SU-DHL-6 (cell line): Measurements from ENCODE around the gene FRMPD1.

Experiments
- H2AFZ ChIP-seq: fragments of 200-600 bp; sonication (generic); 2 replicates; pipeline ENCODE4 v1.6.1; 2014; ENCODE audit warnings: low read depth, mild to moderate bottlenecking, moderate library complexity, mixed read lengths, antibody characterized with exemption, low read length; ENCODE audit not compliant: severe bottlenecking
- H3F3A ChIP-seq: fragments of 200-600 bp; shearing (Covaris generic); 2 replicates; pipeline ENCODE4 v1.6.0; 2016; ENCODE audit warnings: antibody characterized with exemption, mild to moderate bottlenecking; ENCODE audit not compliant: insufficient read depth
- H3K27ac ChIP-seq: fragments of 200-600 bp; sonication (generic); 2 replicates; pipeline ENCODE4 v1.5.1; 2016; ENCODE audit warnings: low read depth, mild to moderate bottlenecking, low read length, moderate library complexity, mixed read lengths
- H3K27me3 ChIP-seq: fragments of 200-600 bp; sonication (generic), shearing (Covaris generic); 2 replicates; pipeline ENCODE4 v1.6.0; 2014; ENCODE audit warnings: mild to moderate bottlenecking, low read length
- H3K36me3 ChIP-seq: fragments of 200-600 bp; sonication (generic); 2 replicates; pipeline ENCODE4 v1.6.1; 2014; ENCODE audit warnings: mild to moderate bottlenecking, low read length, mixed read lengths
- H3K4me2 ChIP-seq: fragments of 300-600, 200-600 bp; shearing (Covaris generic), sonication (generic); 2 replicates; pipeline ENCODE4 v1.6.0; 2014; ENCODE audit warnings: low read length, low read depth, mild to moderate bottlenecking; ENCODE audit not compliant: poor library complexity, severe bottlenecking
- H3K4me3 ChIP-seq: fragments of 200-600 bp; sonication (generic); 2 replicates; pipeline ENCODE4 v1.5.1; 2014; ENCODE audit warnings: antibody characterized with exemption, low read length, mild to moderate bottlenecking, mixed read lengths; ENCODE audit not compliant: insufficient read depth, poor library complexity, severe bottlenecking
- H3K79me2 ChIP-seq: fragments of 200-600 bp; sonication (generic); 2 replicates; pipeline ENCODE4 v1.6.1; 2014; ENCODE audit warnings: mild to moderate bottlenecking, low read length, moderate library complexity; ENCODE audit not compliant: insufficient read depth
- H3K9ac ChIP-seq: fragments of 200-600 bp; sonication (generic); 2 replicates; pipeline ENCODE4 v1.7.0; 2014; ENCODE audit warnings: mild to moderate bottlenecking, low read length
- H3K9me2 ChIP-seq: fragments of 200-600 bp; sonication (generic); replicated peaks from 2 replicates; pipeline ENCODE4 v1.6.1; 2014; ENCODE audit warnings: low read length; ENCODE audit not compliant: insufficient read depth
- H3K9me3 ChIP-seq: fragments of 200-600 bp; sonication (generic); 2 replicates; pipeline ENCODE4 v1.6.1; 2014; ENCODE audit warnings: low read length, mixed read lengths; ENCODE audit not compliant: insufficient read depth
- H4K20me1 ChIP-seq: fragments of 200-600 bp; sonication (generic); 2 replicates; pipeline ENCODE4 v1.6.1; 2014; ENCODE audit warnings: low read depth, mild to moderate bottlenecking, antibody characterized with exemption, low read length, moderate library complexity, mixed read lengths
- EZH2phosphoT487 ChIP-seq: fragments of 200-600 bp; sonication (generic), shearing (Covaris generic); conservative IDR thresholded peaks from 2 replicates; pipeline ENCODE4 v1.6.1; 2018; ENCODE audit warnings: mild to moderate bottlenecking, antibody characterized with exemption, low read length, moderate library complexity, mixed read lengths
- TF ChIP-seq, protein P1 (sequence below): fragments of 200-600 bp; sonication (generic); IDR thresholded peaks from one replicate; pipeline ENCODE4 v1.5.1; 2017; ENCODE audit warnings: antibody characterized with exemption, mild to moderate bottlenecking, low read length, moderate library complexity; ENCODE audit not compliant: insufficient read depth, poor library complexity, severe bottlenecking

Gene FRMPD1

DNA sequence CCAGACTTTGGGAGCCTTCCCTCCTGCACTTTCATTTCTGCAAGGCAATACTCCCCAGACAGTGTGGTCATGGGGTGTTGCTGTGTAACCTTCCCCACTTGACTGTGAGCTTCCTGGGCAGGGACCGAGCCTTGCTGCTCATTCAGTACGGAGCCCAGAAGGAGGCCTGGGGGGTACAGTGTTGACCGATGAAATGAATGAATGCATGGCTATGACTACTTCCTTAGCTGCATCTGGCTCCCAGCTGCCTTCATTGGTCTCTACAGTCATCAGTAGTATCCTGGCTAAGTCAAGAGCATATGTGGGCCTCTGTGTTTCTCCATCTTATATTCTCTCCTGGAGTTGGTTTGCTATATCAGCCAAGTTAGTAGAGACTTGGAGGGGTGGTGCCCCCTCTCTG is 9.9 kb downstream of the FRMPD1 start:
- H3K79me2 ChIP-seq: no peaks in the 10 kb centered on the region
- H3K36me3 ChIP-seq: no peaks in the 10 kb centered on the region
- no peak overlapping the region for H3K9ac ChIP-seq
- H3F3A ChIP-seq: no peaks in the 10 kb centered on the region
- TF ChIP-seq, protein P1, sequence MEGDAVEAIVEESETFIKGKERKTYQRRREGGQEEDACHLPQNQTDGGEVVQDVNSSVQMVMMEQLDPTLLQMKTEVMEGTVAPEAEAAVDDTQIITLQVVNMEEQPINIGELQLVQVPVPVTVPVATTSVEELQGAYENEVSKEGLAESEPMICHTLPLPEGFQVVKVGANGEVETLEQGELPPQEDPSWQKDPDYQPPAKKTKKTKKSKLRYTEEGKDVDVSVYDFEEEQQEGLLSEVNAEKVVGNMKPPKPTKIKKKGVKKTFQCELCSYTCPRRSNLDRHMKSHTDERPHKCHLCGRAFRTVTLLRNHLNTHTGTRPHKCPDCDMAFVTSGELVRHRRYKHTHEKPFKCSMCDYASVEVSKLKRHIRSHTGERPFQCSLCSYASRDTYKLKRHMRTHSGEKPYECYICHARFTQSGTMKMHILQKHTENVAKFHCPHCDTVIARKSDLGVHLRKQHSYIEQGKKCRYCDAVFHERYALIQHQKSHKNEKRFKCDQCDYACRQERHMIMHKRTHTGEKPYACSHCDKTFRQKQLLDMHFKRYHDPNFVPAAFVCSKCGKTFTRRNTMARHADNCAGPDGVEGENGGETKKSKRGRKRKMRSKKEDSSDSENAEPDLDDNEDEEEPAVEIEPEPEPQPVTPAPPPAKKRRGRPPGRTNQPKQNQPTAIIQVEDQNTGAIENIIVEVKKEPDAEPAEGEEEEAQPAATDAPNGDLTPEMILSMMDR: no peak
- TF ChIP-seq EZH2phosphoT487: no peak
- no peak overlapping the region for H3K4me3 ChIP-seq
- H3K9me2 ChIP-seq: no peaks in the 10 kb centered on the region
- H3K4me2 ChIP-seq: no peak overlapping the region
- H3K27ac ChIP-seq: no peak overlapping the region
- no peaks in the 10 kb centered on the region for H3K27me3 ChIP-seq
- H3K9me3 ChIP-seq: no peaks in the 10 kb centered on the region
- no peaks in the 10 kb centered on the region for H4K20me1 ChIP-seq
- no peak overlapping the region for H2AFZ ChIP-seq

DNA sequence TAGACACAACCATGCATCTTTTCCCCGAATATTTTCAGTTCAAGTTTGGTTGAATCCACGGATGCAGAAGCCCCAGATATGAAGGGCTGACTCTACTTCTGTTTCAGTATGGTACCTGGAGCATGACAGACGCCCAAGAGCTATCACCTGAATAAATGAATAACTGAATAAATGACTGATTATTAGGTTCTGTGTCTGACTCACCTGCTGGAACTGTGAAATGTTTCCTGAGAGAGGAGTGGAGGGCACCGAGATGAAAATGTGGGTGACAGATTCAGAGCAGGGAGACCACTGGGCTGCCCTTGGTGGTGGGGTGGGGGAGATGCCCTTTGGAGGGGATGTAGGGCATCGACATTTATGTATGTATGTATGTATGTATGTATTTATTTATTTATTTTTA is 13.2 kb downstream of the FRMPD1 start:
- Histone ChIP-seq H3K27ac (no peak overlapping the region), H3F3A (no peaks in the 10 kb centered on the region), H3K79me2 (no peaks in the 10 kb centered on the region), H3K9me2 (no peaks in the 10 kb centered on the region), H3K27me3 (no peaks in the 10 kb centered on the region), H3K4me2 (no peak overlapping the region), H4K20me1 (no peaks in the 10 kb centered on the region), H2AFZ (no peak overlapping the region), H3K36me3 (no peaks in the 10 kb centered on the region), H3K9me3 (no peaks in the 10 kb centered on the region), H3K4me3 (no peak overlapping the region), H3K9ac (no peak overlapping the region)
- TF ChIP-seq EZH2phosphoT487: no peak
- TF ChIP-seq, protein P1: no peak

DNA sequence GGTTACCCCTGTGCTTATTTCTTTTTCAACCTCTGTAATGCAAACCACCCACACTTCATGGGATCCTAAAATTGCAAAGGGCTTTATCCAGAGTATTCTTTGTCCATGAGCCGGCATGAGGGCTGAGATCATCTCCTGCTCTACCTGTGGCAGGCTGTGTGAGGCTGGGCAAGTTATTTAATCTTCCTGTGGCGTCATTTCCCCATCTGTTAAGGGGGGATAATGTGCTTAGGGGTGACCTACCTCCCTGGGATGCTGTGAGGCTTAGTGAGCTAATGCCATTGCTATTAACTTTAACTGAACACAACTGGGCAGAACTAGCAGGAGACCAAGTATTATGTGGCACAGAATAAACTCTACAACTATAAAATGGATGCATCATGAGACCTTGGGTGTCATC is 17.0 kb downstream of the FRMPD1 start:
- Histone ChIP-seq H3K4me3 (no peak overlapping the region), H2AFZ (no peak overlapping the region), H3K36me3 (no peaks in the 10 kb centered on the region), H3F3A (no peaks in the 10 kb centered on the region), H3K9me2 (no peaks in the 10 kb centered on the region), H3K27me3 (no peaks in the 10 kb centered on the region), H3K9me3 (no peaks in the 10 kb centered on the region), H3K9ac (no peak overlapping the region), H3K79me2 (no peaks in the 10 kb centered on the region), H3K27ac (no peak overlapping the region), H3K4me2 (no peak overlapping the region), H4K20me1 (no peaks in the 10 kb centered on the region)
- no peak for TF ChIP-seq EZH2phosphoT487
- TF ChIP-seq, protein P1: no peak
